Liver (tissue), 3 donors: ENCODE data around the gene RASEF.
A peak's percentile ranks its signal among the peaks of the same experiment; 100 is the strongest.

Experiments
- EGR1 ChIP-seq, 2 donors: IDR thresholded peaks; 2 replicates each; pipeline ENCODE4 v1.6.1; 2016 to 2018; ENCODE audit warnings: antibody characterized with exemption in 2 of 2, low read depth in 2 of 2
- HNF4A ChIP-seq, 2 donors: conservative IDR thresholded peaks; 2 replicates each; pipeline ENCODE4 v1.6.1; 2016; ENCODE audit warnings: antibody characterized with exemption in 2 of 2, mild to moderate bottlenecking in 2 of 2
- HNF4G ChIP-seq: IDR thresholded peaks from 2 replicates; pipeline ENCODE4 v1.6.1; 2016; ENCODE audit warnings: antibody characterized with exemption
- RAD21 ChIP-seq, 2 donors: IDR thresholded peaks; 2 replicates each; pipeline ENCODE4 v1.6.1; 2016; ENCODE audit warnings: antibody characterized with exemption in 2 of 2, mild to moderate bottlenecking in 2 of 2
- SP1 ChIP-seq: IDR thresholded peaks from 2 replicates; pipeline ENCODE4 v1.6.1; 2018; ENCODE audit warnings: antibody characterized with exemption, mild to moderate bottlenecking
- TAF1 ChIP-seq: conservative IDR thresholded peaks from 2 replicates; pipeline ENCODE4 v1.6.1; 2016; ENCODE audit warnings: antibody characterized with exemption, mild to moderate bottlenecking
- YY1 ChIP-seq: IDR thresholded peaks from 2 replicates; pipeline ENCODE4 v1.6.1; 2016; ENCODE audit warnings: antibody characterized with exemption, mild to moderate bottlenecking
- TF ChIP-seq, protein P1 (sequence below): fragments of 150-350 bp; IDR thresholded peaks from 2 replicates; pipeline ENCODE4 v1.5.1; 2017; ENCODE audit warnings: improper control_type of control experiment, low read depth, low read length; ENCODE audit not compliant: missing input control
- TF ChIP-seq, protein P2 (sequence below): IDR thresholded peaks from 2 replicates; pipeline ENCODE4 v1.6.1; 2016; ENCODE audit warnings: antibody characterized with exemption, mild to moderate bottlenecking
- TF ChIP-seq, protein P3 (sequence below): IDR thresholded peaks from 2 replicates; pipeline ENCODE4 v1.6.1; 2016; ENCODE audit warnings: antibody characterized with exemption
- TF ChIP-seq, protein P4 (sequence below): IDR thresholded peaks from 2 replicates; pipeline ENCODE4 v1.6.1; 2016; ENCODE audit warnings: antibody characterized with exemption
- donor health status: healthy.
- donor health status: healthy.

DNA sequence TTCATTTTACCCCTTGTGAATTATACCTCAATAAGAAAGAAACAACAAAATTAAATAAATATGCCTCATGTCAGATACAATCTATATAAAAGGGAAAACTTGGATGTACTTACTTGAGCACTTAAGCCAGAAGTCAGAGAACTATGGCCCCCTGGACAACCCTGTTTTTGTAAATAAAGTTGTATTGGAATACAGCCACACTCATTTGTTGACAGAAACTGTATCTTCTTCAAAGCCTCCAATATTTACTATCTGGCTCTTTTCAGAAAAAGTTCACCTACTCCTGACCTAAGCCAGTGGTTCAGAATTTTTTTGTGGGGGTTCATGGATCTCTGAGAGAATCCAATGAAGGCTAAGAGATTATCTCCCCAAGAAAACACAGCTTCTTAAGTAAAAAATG lies 45.3 kb upstream of the RASEF start:
- TF ChIP-seq SP1 (no peak), RAD21 (IDR thresholded peaks at IDR 0.05) (no peak), HNF4A (conservative IDR thresholded peaks at IDR 0.05) (peak in 1 of 2 donors; percentile 32), YY1 (no peak), TAF1 (no peak), EGR1 (IDR thresholded peaks at IDR 0.05; ENCODE audit: low read depth in 2 of 2) (no peak), HNF4G (no peak)
- TF ChIP-seq, protein P1, sequence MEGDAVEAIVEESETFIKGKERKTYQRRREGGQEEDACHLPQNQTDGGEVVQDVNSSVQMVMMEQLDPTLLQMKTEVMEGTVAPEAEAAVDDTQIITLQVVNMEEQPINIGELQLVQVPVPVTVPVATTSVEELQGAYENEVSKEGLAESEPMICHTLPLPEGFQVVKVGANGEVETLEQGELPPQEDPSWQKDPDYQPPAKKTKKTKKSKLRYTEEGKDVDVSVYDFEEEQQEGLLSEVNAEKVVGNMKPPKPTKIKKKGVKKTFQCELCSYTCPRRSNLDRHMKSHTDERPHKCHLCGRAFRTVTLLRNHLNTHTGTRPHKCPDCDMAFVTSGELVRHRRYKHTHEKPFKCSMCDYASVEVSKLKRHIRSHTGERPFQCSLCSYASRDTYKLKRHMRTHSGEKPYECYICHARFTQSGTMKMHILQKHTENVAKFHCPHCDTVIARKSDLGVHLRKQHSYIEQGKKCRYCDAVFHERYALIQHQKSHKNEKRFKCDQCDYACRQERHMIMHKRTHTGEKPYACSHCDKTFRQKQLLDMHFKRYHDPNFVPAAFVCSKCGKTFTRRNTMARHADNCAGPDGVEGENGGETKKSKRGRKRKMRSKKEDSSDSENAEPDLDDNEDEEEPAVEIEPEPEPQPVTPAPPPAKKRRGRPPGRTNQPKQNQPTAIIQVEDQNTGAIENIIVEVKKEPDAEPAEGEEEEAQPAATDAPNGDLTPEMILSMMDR: no peak
- TF ChIP-seq, protein P2, sequence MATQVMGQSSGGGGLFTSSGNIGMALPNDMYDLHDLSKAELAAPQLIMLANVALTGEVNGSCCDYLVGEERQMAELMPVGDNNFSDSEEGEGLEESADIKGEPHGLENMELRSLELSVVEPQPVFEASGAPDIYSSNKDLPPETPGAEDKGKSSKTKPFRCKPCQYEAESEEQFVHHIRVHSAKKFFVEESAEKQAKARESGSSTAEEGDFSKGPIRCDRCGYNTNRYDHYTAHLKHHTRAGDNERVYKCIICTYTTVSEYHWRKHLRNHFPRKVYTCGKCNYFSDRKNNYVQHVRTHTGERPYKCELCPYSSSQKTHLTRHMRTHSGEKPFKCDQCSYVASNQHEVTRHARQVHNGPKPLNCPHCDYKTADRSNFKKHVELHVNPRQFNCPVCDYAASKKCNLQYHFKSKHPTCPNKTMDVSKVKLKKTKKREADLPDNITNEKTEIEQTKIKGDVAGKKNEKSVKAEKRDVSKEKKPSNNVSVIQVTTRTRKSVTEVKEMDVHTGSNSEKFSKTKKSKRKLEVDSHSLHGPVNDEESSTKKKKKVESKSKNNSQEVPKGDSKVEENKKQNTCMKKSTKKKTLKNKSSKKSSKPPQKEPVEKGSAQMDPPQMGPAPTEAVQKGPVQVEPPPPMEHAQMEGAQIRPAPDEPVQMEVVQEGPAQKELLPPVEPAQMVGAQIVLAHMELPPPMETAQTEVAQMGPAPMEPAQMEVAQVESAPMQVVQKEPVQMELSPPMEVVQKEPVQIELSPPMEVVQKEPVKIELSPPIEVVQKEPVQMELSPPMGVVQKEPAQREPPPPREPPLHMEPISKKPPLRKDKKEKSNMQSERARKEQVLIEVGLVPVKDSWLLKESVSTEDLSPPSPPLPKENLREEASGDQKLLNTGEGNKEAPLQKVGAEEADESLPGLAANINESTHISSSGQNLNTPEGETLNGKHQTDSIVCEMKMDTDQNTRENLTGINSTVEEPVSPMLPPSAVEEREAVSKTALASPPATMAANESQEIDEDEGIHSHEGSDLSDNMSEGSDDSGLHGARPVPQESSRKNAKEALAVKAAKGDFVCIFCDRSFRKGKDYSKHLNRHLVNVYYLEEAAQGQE: no peak
- TF ChIP-seq, protein P3, sequence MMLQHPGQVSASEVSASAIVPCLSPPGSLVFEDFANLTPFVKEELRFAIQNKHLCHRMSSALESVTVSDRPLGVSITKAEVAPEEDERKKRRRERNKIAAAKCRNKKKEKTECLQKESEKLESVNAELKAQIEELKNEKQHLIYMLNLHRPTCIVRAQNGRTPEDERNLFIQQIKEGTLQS: no peak
- TF ChIP-seq, protein P4, sequence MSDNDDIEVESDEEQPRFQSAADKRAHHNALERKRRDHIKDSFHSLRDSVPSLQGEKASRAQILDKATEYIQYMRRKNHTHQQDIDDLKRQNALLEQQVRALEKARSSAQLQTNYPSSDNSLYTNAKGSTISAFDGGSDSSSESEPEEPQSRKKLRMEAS: no peak
